Liver (tissue), 9 donors: ENCODE data around the gene PRPF40B. TPM values are rescaled to one million over a fixed set of nuclear protein-coding genes. Genes with fewer than 3 reads are reported as not detected.

Experiments used
- DNase-seq: peaks from one replicate; pipeline ENCODE4 v3.0.0-alpha.2; 2017; ENCODE audit warnings: low spot score
- H3K27ac ChIP-seq, 2 donors: one replicate each; pipeline ENCODE4 v1.7.0; 2013; ENCODE audit warnings: inconsistent platforms in 2 of 2, low read length in 2 of 2, control low read depth in 1 of 2, low read depth in 1 of 2, mild to moderate bottlenecking in 1 of 2
- H3K27me3 ChIP-seq, 4 donors: one replicate each; pipeline versions ENCODE4 v1.6.1 to v1.7.0; 2013; ENCODE audit warnings: low read length in 3 of 4, inconsistent platforms in 1 of 4, mild to moderate bottlenecking in 1 of 4, moderate library complexity in 1 of 4; ENCODE audit not compliant: control insufficient read depth in 4 of 4, insufficient read depth in 4 of 4
- H3K36me3 ChIP-seq, 4 donors: one replicate each; pipeline versions ENCODE4 v1.6.1 to v1.7.0; 2013; ENCODE audit warnings: low read length in 3 of 4, mild to moderate bottlenecking in 3 of 4, low read depth in 1 of 4, moderate library complexity in 1 of 4; ENCODE audit not compliant: control insufficient read depth in 4 of 4, insufficient read depth in 3 of 4
- H3K4me1 ChIP-seq, 4 donors: one replicate each; pipeline versions ENCODE4 v1.6.1 to v1.7.0; 2013; ENCODE audit warnings: low read length in 3 of 4, mild to moderate bottlenecking in 3 of 4, moderate library complexity in 1 of 4; ENCODE audit not compliant: control insufficient read depth in 4 of 4, insufficient read depth in 4 of 4
- H3K4me3 ChIP-seq, 3 donors: one replicate each; pipeline versions ENCODE4 v1.6.1 to v1.7.0; 2013; ENCODE audit warnings: low read length in 3 of 3, control low read depth in 1 of 3, low read depth in 1 of 3, mild to moderate bottlenecking in 1 of 3
- H3K9ac ChIP-seq, 2 donors: one replicate each; pipeline ENCODE4 v1.7.0; 2013; ENCODE audit warnings: low read length in 2 of 2, mild to moderate bottlenecking in 2 of 2, moderate library complexity in 2 of 2, control low read depth in 1 of 2, low read depth in 1 of 2
- H3K9me3 ChIP-seq, 4 donors: one replicate each; pipeline versions ENCODE4 v1.6.1 to v1.7.0; 2013; ENCODE audit warnings: low read length in 3 of 4; ENCODE audit not compliant: control insufficient read depth in 4 of 4
- ATF3 ChIP-seq: IDR thresholded peaks from 2 replicates; pipeline ENCODE4 v1.6.1; 2016; ENCODE audit warnings: antibody characterized with exemption
- CTCF ChIP-seq: fragments of 150-350 bp; IDR thresholded peaks from 2 replicates; pipeline ENCODE4 v1.5.1; 2017; ENCODE audit warnings: improper control_type of control experiment, low read depth, low read length; ENCODE audit not compliant: missing input control
- EGR1 ChIP-seq, 2 donors: IDR thresholded peaks; 2 replicates each; pipeline ENCODE4 v1.6.1; 2016 to 2018; ENCODE audit warnings: antibody characterized with exemption in 2 of 2, low read depth in 2 of 2
- FOXA1 ChIP-seq: IDR thresholded peaks from 2 replicates; pipeline ENCODE4 v1.6.1; 2016; ENCODE audit warnings: antibody characterized with exemption
- FOXA2 ChIP-seq: IDR thresholded peaks from 2 replicates; pipeline ENCODE4 v1.6.1; 2016; ENCODE audit warnings: antibody characterized with exemption
- GABPA ChIP-seq, 2 donors: IDR thresholded peaks in 1 of 2; conservative IDR thresholded peaks in 1 of 2; 2 replicates each; pipeline ENCODE4 v1.6.1; 2016; ENCODE audit warnings: antibody characterized with exemption in 2 of 2, mild to moderate bottlenecking in 1 of 2, moderate library complexity in 1 of 2
- HNF4A ChIP-seq, 2 donors: conservative IDR thresholded peaks; 2 replicates each; pipeline ENCODE4 v1.6.1; 2016; ENCODE audit warnings: antibody characterized with exemption in 2 of 2, mild to moderate bottlenecking in 2 of 2
- HNF4G ChIP-seq: IDR thresholded peaks from 2 replicates; pipeline ENCODE4 v1.6.1; 2016; ENCODE audit warnings: antibody characterized with exemption
- JUND ChIP-seq, 2 donors: IDR thresholded peaks; 2 replicates each; pipeline ENCODE4 v1.6.1; 2016; ENCODE audit warnings: antibody characterized with exemption in 2 of 2
- NR2F2 ChIP-seq: IDR thresholded peaks from 2 replicates; pipeline ENCODE4 v1.6.1; 2016; ENCODE audit warnings: antibody characterized with exemption
- RXRA ChIP-seq, 2 donors: IDR thresholded peaks; 2 replicates each; pipeline ENCODE4 v1.6.1; 2017 to 2018; ENCODE audit warnings: antibody characterized with exemption in 2 of 2, mild to moderate bottlenecking in 1 of 2
- SP1 ChIP-seq: IDR thresholded peaks from 2 replicates; pipeline ENCODE4 v1.6.1; 2018; ENCODE audit warnings: antibody characterized with exemption, mild to moderate bottlenecking
- TAF1 ChIP-seq: conservative IDR thresholded peaks from 2 replicates; pipeline ENCODE4 v1.6.1; 2016; ENCODE audit warnings: antibody characterized with exemption, mild to moderate bottlenecking
- YY1 ChIP-seq: IDR thresholded peaks from 2 replicates; pipeline ENCODE4 v1.6.1; 2016; ENCODE audit warnings: antibody characterized with exemption, mild to moderate bottlenecking
- ZBTB33 ChIP-seq: IDR thresholded peaks from 2 replicates; pipeline ENCODE4 v1.6.1; 2016; ENCODE audit warnings: antibody characterized with exemption
- WGBS: extraction: QIAGEN DNeasy Blood & Tissue Kit; methylation state at CpG from one replicate; pipeline ENCODE4 v1.1.7; 2013; 5-methylcytosine and 5-hydroxymethylcytosine counted together
- polyA plus RNA-seq, 2 donors: library from polyadenylated mRNA; stranded (reverse) in 1 of 2; unstranded in 1 of 2; fragments of 200-250 nt in 1 of 2; fragments of >200 nt in 1 of 2; fragmentation: Nextera tagmentation in 1 of 2; extraction: Ambion mirVana in 1 of 2; gene quantifications; one replicate each; pipeline versions ENCODE4 v1.2.1 to v1.2.3, GENCODE V29; 2013 to 2015
- total RNA-seq, 2 donors: library from RNA; depleted of rRNA; stranded (reverse); fragments of >200 nt; gene quantifications; one replicate each; pipeline ENCODE4 v1.2.3, GENCODE V29; 2014
- TF ChIP-seq, protein P1 (sequence below): IDR thresholded peaks from 2 replicates; pipeline ENCODE4 v1.6.1; 2016; ENCODE audit warnings: antibody characterized with exemption, mild to moderate bottlenecking
- TF ChIP-seq, protein P2 (sequence below): IDR thresholded peaks from 2 replicates; pipeline ENCODE4 v1.6.1; 2016; ENCODE audit warnings: antibody characterized with exemption
- donor health status: healthy.
- donor health status: healthy.
- donor health status: healthy.
- donor health status: healthy.
- donor health status: healthy.

Gene PRPF40B
- total and polyA plus RNA-seq, 4 donors = 2.4 to 4.8 (median 3.9) TPM

- TF ChIP-seq ZBTB33 (no peak), SP1 (no peak), RXRA (IDR thresholded peaks at IDR 0.05) (no peak)
Measured at GRCh38 chr12:49641748-49642369, 18.5 kb downstream of the PRPF40B start (continued).

DNA sequence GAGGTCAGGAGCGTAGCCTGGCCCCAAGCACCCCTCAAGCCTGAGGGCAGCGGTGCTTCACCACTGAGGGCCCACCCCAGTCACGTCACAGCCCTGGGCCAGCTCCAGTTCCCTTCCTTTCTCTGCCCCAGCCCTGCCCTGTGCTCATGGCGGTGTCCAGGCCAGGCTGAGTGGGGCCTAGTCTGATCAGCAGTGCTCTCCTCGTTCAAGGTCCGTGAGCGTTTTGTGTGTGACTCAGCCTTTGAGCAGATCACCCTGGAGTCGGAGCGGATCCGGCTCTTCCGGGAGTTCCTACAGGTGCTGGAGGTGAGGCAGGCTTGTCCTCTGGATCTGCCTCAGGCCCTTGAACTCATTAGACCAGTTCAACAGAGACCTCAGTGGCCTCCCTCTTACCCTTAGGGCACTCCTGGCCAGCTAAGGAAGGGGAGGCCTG is 19.0 kb downstream of the PRPF40B start:
- no peak overlapping the region for H3K4me3 ChIP-seq
- H3K9me3 ChIP-seq = no peaks in the 10 kb centered on the region
- DNase-seq = no peak
- no peak overlapping the region for H3K27ac ChIP-seq
- H3K9ac ChIP-seq = no peak overlapping the region
- TF ChIP-seq ATF3 (no peak), HNF4G (no peak), CTCF (no peak), ZBTB33 (no peak), JUND (IDR thresholded peaks at IDR 0.05) (no peak), YY1 (no peak), GABPA (IDR thresholded peaks at IDR 0.05 in 1 of 2, conservative IDR thresholded peaks at IDR 0.05 in 1 of 2) (no peak), FOXA1 (no peak), EGR1 (IDR thresholded peaks at IDR 0.05; ENCODE audit: low read depth in 2 of 2) (no peak), TAF1 (no peak), NR2F2 (no peak), FOXA2 (no peak), HNF4A (conservative IDR thresholded peaks at IDR 0.05) (no peak)
- TF ChIP-seq, protein P1, sequence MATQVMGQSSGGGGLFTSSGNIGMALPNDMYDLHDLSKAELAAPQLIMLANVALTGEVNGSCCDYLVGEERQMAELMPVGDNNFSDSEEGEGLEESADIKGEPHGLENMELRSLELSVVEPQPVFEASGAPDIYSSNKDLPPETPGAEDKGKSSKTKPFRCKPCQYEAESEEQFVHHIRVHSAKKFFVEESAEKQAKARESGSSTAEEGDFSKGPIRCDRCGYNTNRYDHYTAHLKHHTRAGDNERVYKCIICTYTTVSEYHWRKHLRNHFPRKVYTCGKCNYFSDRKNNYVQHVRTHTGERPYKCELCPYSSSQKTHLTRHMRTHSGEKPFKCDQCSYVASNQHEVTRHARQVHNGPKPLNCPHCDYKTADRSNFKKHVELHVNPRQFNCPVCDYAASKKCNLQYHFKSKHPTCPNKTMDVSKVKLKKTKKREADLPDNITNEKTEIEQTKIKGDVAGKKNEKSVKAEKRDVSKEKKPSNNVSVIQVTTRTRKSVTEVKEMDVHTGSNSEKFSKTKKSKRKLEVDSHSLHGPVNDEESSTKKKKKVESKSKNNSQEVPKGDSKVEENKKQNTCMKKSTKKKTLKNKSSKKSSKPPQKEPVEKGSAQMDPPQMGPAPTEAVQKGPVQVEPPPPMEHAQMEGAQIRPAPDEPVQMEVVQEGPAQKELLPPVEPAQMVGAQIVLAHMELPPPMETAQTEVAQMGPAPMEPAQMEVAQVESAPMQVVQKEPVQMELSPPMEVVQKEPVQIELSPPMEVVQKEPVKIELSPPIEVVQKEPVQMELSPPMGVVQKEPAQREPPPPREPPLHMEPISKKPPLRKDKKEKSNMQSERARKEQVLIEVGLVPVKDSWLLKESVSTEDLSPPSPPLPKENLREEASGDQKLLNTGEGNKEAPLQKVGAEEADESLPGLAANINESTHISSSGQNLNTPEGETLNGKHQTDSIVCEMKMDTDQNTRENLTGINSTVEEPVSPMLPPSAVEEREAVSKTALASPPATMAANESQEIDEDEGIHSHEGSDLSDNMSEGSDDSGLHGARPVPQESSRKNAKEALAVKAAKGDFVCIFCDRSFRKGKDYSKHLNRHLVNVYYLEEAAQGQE = no peak
- TF ChIP-seq, protein P2, sequence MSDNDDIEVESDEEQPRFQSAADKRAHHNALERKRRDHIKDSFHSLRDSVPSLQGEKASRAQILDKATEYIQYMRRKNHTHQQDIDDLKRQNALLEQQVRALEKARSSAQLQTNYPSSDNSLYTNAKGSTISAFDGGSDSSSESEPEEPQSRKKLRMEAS = no peak
- H3K36me3 ChIP-seq = peaks cover 0 to 12% (median 3%) of the 10 kb centered on the region in 4 donors
- H3K4me1 ChIP-seq = peaks cover 3 to 17% (median 10%) of the 10 kb centered on the region in 4 donors
- no peaks in the 10 kb centered on the region for H3K27me3 ChIP-seq
- WGBS = 92% methylated on average over 11 of the region's 11 CpGs
